ENCODE results near the gene SMOC2. TPM values are rescaled to one million over a fixed set of nuclear protein-coding genes. Genes with fewer than 3 reads are reported as not detected.

SMOC2 gene
- polyA plus RNA-seq, 1 of the 3 experiments (the other 2 are of a cell fraction), result not detected

DNA sequence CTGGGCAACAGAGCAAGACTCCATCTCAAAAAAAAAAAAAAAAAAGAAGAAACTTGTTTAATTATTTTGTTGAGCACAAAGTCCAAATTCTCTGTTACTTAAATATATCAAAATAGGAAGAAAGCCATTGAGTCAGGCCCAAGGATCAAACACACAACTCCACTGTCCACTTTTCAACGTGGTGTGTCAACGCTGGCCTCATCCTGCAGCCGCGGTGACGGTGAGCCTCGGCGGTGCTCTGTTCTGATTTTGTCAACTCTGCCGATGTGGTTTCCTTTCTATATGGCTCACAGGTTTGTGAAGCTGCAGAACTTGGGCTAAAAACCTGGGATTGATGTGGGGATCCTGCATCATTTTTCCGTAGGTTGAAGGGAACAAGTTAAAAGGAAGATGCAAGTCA, 3.2 kb upstream of the SMOC2 start (continued):
- TF ChIP-seq FOSL2 (IDR thresholded peaks at IDR 0.05; ENCODE audit: borderline replicate concordance, low read depth) (no peak), TEAD4 (IDR thresholded peaks at IDR 0.05; ENCODE audit: borderline replicate concordance, insufficient read depth) (no peak)

- Histone ChIP-seq H4K20me1 (ENCODE audit: insufficient read depth) (no peaks in the 10 kb centered on the region), H3K9me3 (no peaks in the 10 kb centered on the region), H3K27ac (ENCODE audit: low read depth in 2 of 2, low read length in 1 of 2) (no peak overlapping the region), H3K79me2 (ENCODE audit: insufficient read depth) (no peaks in the 10 kb centered on the region), H3F3A (replicated peaks; ENCODE audit: insufficient read depth) (no peaks in the 10 kb centered on the region), H3K4me2 (no peak overlapping the region), H3K9ac (no peak overlapping the region), H3K4me1 (ENCODE audit: control insufficient read depth in 1 of 2, insufficient read depth in 2 of 2, low read depth in 1 of 2, low read length in 1 of 2) (peaks cover 0 to 2% of the 10 kb centered on the region in 2 experiments; a peak in 1 of 4 replicates), H3K9me2 (no peaks in the 10 kb centered on the region), H2AFZ (ENCODE audit: low read depth) (no peak overlapping the region), H3K36me3 (replicated peaks in 1 of 2; ENCODE audit: control insufficient read depth in 1 of 2, insufficient read depth in 2 of 2, low read length in 1 of 2) (no peaks in the 10 kb centered on the region), H3K4me3 (ENCODE audit: low read depth in 2 of 2, low read length in 1 of 2) (no peak overlapping the region), H3K27me3 (ENCODE audit: insufficient read depth) (no peaks in the 10 kb centered on the region)
- ChIA-PET CTCF (interaction anchor here (1.8 kb wide), 1 partner anchor 13 kb away, joined by 5 read pairs; no protein-coding TSS in a partner anchor), POLR2A (no interaction called here)
- 38% methylated on average over 4 of the region's 4 CpGs for WGBS (ENCODE audit: low lambda C conversion rate)
- TF ChIP-seq RAD21 (IDR thresholded peaks at IDR 0.05; ENCODE audit: low read length), result no peak
- TF ChIP-seq GABPA (IDR thresholded peaks at IDR 0.05; ENCODE audit: low read depth), result no peak
- TF ChIP-seq, protein P1, sequence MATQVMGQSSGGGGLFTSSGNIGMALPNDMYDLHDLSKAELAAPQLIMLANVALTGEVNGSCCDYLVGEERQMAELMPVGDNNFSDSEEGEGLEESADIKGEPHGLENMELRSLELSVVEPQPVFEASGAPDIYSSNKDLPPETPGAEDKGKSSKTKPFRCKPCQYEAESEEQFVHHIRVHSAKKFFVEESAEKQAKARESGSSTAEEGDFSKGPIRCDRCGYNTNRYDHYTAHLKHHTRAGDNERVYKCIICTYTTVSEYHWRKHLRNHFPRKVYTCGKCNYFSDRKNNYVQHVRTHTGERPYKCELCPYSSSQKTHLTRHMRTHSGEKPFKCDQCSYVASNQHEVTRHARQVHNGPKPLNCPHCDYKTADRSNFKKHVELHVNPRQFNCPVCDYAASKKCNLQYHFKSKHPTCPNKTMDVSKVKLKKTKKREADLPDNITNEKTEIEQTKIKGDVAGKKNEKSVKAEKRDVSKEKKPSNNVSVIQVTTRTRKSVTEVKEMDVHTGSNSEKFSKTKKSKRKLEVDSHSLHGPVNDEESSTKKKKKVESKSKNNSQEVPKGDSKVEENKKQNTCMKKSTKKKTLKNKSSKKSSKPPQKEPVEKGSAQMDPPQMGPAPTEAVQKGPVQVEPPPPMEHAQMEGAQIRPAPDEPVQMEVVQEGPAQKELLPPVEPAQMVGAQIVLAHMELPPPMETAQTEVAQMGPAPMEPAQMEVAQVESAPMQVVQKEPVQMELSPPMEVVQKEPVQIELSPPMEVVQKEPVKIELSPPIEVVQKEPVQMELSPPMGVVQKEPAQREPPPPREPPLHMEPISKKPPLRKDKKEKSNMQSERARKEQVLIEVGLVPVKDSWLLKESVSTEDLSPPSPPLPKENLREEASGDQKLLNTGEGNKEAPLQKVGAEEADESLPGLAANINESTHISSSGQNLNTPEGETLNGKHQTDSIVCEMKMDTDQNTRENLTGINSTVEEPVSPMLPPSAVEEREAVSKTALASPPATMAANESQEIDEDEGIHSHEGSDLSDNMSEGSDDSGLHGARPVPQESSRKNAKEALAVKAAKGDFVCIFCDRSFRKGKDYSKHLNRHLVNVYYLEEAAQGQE (IDR thresholded peaks at IDR 0.05; ENCODE audit: low read depth, low read length), result no peak
- TF ChIP-seq USF2 (IDR thresholded peaks at IDR 0.05; ENCODE audit: borderline replicate concordance, low read depth, low read length), result no peak
- TF ChIP-seq NFIC (IDR thresholded peaks at IDR 0.05; ENCODE audit: borderline replicate concordance), result no peak
- DNase-seq, result no peak
These were observed 2.0 kb upstream of the SMOC2 start for GRCh38 chr6:168438783-168439520.

DNA sequence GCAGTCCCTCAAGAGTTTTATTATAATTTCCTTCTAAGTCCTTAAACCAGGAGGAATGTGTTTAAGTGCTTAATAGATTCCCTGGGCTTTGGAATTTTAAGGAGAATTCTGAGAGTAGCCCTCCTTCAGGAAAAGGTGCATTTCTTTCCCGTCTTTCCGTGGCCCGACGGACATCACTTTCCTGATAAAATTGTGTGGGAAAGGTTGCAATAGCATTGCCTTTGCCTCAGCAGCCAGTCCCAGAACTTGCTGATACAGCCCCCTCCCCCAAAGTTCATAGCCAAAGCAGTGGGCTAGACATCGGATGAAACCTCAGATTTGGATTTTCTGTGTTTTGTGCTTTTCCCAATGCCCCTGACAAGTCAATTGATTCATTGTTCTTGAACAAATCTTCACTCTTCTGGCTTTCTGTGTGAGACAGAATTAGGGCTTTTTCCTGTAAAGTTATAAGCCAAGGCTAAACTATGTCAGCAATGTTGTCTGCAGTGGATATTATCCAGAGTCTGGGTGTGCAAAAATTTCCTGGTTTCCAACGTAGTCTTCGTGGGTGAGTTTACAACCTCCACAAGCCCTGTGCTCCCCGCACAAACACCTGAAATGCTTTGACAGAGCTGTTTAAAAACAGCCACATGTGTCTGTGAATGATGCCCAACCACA, 1.1 kb upstream of the SMOC2 start:
- no peaks in the 10 kb centered on the region for H3K79me2 ChIP-seq (ENCODE audit: insufficient read depth)
- H3K4me1 ChIP-seq (ENCODE audit: control insufficient read depth in 1 of 2, insufficient read depth in 2 of 2, low read depth in 1 of 2, low read length in 1 of 2), result peaks cover 0 to 2% of the 10 kb centered on the region in 2 experiments; a peak in 1 of 4 replicates
- no peak overlapping the region for H3K27ac ChIP-seq (ENCODE audit: low read depth in 2 of 2, low read length in 1 of 2)
- H2AFZ ChIP-seq (ENCODE audit: low read depth), result no peak overlapping the region
- no peaks in the 10 kb centered on the region for H3K36me3 ChIP-seq (replicated peaks in 1 of 2; ENCODE audit: control insufficient read depth in 1 of 2, insufficient read depth in 2 of 2, low read length in 1 of 2)
- TF ChIP-seq TAF1 (IDR thresholded peaks at IDR 0.05; ENCODE audit: borderline replicate concordance, low read depth, low read length), result no peak
- TF ChIP-seq SMC3 (IDR thresholded peaks at IDR 0.05; ENCODE audit: low read depth, low read length), result no peak
- no peak for TF ChIP-seq RFX5 (IDR thresholded peaks at IDR 0.05; ENCODE audit: low read length)
- no peak for TF ChIP-seq MEF2A (IDR thresholded peaks at IDR 0.05; ENCODE audit: borderline replicate concordance, low read depth)
- no peak for TF ChIP-seq FOSL2 (IDR thresholded peaks at IDR 0.05; ENCODE audit: borderline replicate concordance, low read depth)
- no peak for TF ChIP-seq CHD2 (IDR thresholded peaks at IDR 0.05; ENCODE audit: low read length, partially characterized antibody)
- TF ChIP-seq, protein P2, sequence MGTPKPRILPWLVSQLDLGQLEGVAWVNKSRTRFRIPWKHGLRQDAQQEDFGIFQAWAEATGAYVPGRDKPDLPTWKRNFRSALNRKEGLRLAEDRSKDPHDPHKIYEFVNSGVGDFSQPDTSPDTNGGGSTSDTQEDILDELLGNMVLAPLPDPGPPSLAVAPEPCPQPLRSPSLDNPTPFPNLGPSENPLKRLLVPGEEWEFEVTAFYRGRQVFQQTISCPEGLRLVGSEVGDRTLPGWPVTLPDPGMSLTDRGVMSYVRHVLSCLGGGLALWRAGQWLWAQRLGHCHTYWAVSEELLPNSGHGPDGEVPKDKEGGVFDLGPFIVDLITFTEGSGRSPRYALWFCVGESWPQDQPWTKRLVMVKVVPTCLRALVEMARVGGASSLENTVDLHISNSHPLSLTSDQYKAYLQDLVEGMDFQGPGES (IDR thresholded peaks at IDR 0.05; ENCODE audit: low read depth, low read length), result no peak
- H3K9me3 ChIP-seq, result no peaks in the 10 kb centered on the region
- no peak for DNase-seq
- 44% methylated on average over 8 of the region's 8 CpGs for WGBS (ENCODE audit: low lambda C conversion rate)
- no peak overlapping the region for H3K9ac ChIP-seq
- no peak overlapping the region for H3K4me2 ChIP-seq
- H3K27me3 ChIP-seq (ENCODE audit: insufficient read depth), result no peaks in the 10 kb centered on the region
- H4K20me1 ChIP-seq (ENCODE audit: insufficient read depth), result no peaks in the 10 kb centered on the region
- CTCF ChIA-PET, result interaction anchor here (2.9 kb wide), 1 partner anchor 12 kb away, joined by 8 read pairs; no protein-coding TSS in a partner anchor
- H3K4me3 ChIP-seq (ENCODE audit: low read depth in 2 of 2, low read length in 1 of 2), result no peak overlapping the region
- POLR2A ChIA-PET, result no interaction called here
- no peaks in the 10 kb centered on the region for H3F3A ChIP-seq (replicated peaks; ENCODE audit: insufficient read depth)
- no peaks in the 10 kb centered on the region for H3K9me2 ChIP-seq
